ENCODE results near the gene FILIP1L.

The FILIP1L gene

GRCh38 chr3:100001083-100001482 is 113.2 kb downstream of the FILIP1L start:
- Histone ChIP-seq H3K36me3 (ENCODE audit: insufficient read depth, low read length) (no peaks in the 10 kb centered on the region), H3K4me1 (ENCODE audit: control insufficient read depth, insufficient read depth, low read length, unreplicated experiment) (peaks cover 29% of the 10 kb centered on the region), H3K27me3 (ENCODE audit: insufficient read depth, low read length) (no peaks in the 10 kb centered on the region), H2AFZ (ENCODE audit: low read length, unreplicated experiment) (no peak overlapping the region), H3K79me2 (ENCODE audit: control insufficient read depth, insufficient read depth, low read length, unreplicated experiment) (no peaks in the 10 kb centered on the region), H3K27ac (ENCODE audit: low read depth, low read length) (no peak overlapping the region), H3K4me3 (ENCODE audit: low read depth, low read length) (no peak overlapping the region)

- Histone ChIP-seq H3K79me2 (ENCODE audit: control insufficient read depth, insufficient read depth, low read length, unreplicated experiment) (no peaks in the 10 kb centered on the region), H3K4me3 (ENCODE audit: low read depth, low read length) (no peak overlapping the region), H3K36me3 (ENCODE audit: insufficient read depth, low read length) (no peaks in the 10 kb centered on the region), H2AFZ (ENCODE audit: low read length, unreplicated experiment) (no peak overlapping the region), H3K4me1 (ENCODE audit: control insufficient read depth, insufficient read depth, low read length, unreplicated experiment) (peaks cover 20% of the 10 kb centered on the region), H3K27ac (ENCODE audit: low read depth, low read length) (no peak overlapping the region), H3K27me3 (ENCODE audit: insufficient read depth, low read length) (no peaks in the 10 kb centered on the region)
Measured at GRCh38 chr3:99999536-99999935, 114.8 kb downstream of the FILIP1L start.

GRCh38 chr3:99997293-99997692 is 117.0 kb downstream of the FILIP1L start:
- Histone ChIP-seq H3K4me1 (ENCODE audit: control insufficient read depth, insufficient read depth, low read length, unreplicated experiment) (peaks cover 9% of the 10 kb centered on the region), H2AFZ (ENCODE audit: low read length, unreplicated experiment) (no peak overlapping the region), H3K79me2 (ENCODE audit: control insufficient read depth, insufficient read depth, low read length, unreplicated experiment) (no peaks in the 10 kb centered on the region), H3K27me3 (ENCODE audit: insufficient read depth, low read length) (no peaks in the 10 kb centered on the region), H3K27ac (ENCODE audit: low read depth, low read length) (no peak overlapping the region), H3K36me3 (ENCODE audit: insufficient read depth, low read length) (peaks cover 3% of the 10 kb centered on the region; the same call in 1 of the 2 replicates), H3K4me3 (ENCODE audit: low read depth, low read length) (no peak overlapping the region)

GRCh38 chr3:99990179-99990578 is 124.1 kb downstream of the FILIP1L start:
- no peaks in the 10 kb centered on the region for H3K27me3 ChIP-seq (ENCODE audit: insufficient read depth, low read length)
- no peaks in the 10 kb centered on the region for H3K79me2 ChIP-seq (ENCODE audit: control insufficient read depth, insufficient read depth, low read length, unreplicated experiment)
- peaks cover 3% of the 10 kb centered on the region; the same call in 1 of the 2 replicates for H3K36me3 ChIP-seq (ENCODE audit: insufficient read depth, low read length)
- no peaks in the 10 kb centered on the region for H3K4me1 ChIP-seq (ENCODE audit: control insufficient read depth, insufficient read depth, low read length, unreplicated experiment)
- no peak overlapping the region for H3K27ac ChIP-seq (ENCODE audit: low read depth, low read length)
- H3K4me3 ChIP-seq (ENCODE audit: low read depth, low read length), result no peak overlapping the region
- H2AFZ ChIP-seq (ENCODE audit: low read length, unreplicated experiment), result no peak overlapping the region

GRCh38 chr3:99984668-99985067 is 129.6 kb downstream of the FILIP1L start:
- no peak overlapping the region for H2AFZ ChIP-seq (ENCODE audit: low read length, unreplicated experiment)
- H3K4me3 ChIP-seq (ENCODE audit: low read depth, low read length), result no peak overlapping the region
- H3K79me2 ChIP-seq (ENCODE audit: control insufficient read depth, insufficient read depth, low read length, unreplicated experiment), result no peaks in the 10 kb centered on the region
- H3K4me1 ChIP-seq (ENCODE audit: control insufficient read depth, insufficient read depth, low read length, unreplicated experiment), result no peaks in the 10 kb centered on the region
- H3K27me3 ChIP-seq (ENCODE audit: insufficient read depth, low read length), result no peaks in the 10 kb centered on the region
- no peak overlapping the region for H3K27ac ChIP-seq (ENCODE audit: low read depth, low read length)
- no peaks in the 10 kb centered on the region for H3K36me3 ChIP-seq (ENCODE audit: insufficient read depth, low read length)

- H3K27ac ChIP-seq (ENCODE audit: low read depth, low read length), result no peak overlapping the region
- H2AFZ ChIP-seq (ENCODE audit: low read length, unreplicated experiment), result no peak overlapping the region
- H3K27me3 ChIP-seq (ENCODE audit: insufficient read depth, low read length), result no peaks in the 10 kb centered on the region
- no peaks in the 10 kb centered on the region for H3K79me2 ChIP-seq (ENCODE audit: control insufficient read depth, insufficient read depth, low read length, unreplicated experiment)
- H3K36me3 ChIP-seq (ENCODE audit: insufficient read depth, low read length), result no peaks in the 10 kb centered on the region
- no peak overlapping the region for H3K4me3 ChIP-seq (ENCODE audit: low read depth, low read length)
- no peaks in the 10 kb centered on the region for H3K4me1 ChIP-seq (ENCODE audit: control insufficient read depth, insufficient read depth, low read length, unreplicated experiment)
Measured at GRCh38 chr3:99984139-99984538, 130.2 kb downstream of the FILIP1L start.

- Histone ChIP-seq H3K27me3 (ENCODE audit: insufficient read depth, low read length) (no peaks in the 10 kb centered on the region), H3K4me3 (ENCODE audit: low read depth, low read length) (no peak overlapping the region), H3K79me2 (ENCODE audit: control insufficient read depth, insufficient read depth, low read length, unreplicated experiment) (no peaks in the 10 kb centered on the region), H3K27ac (ENCODE audit: low read depth, low read length) (no peak overlapping the region), H3K4me1 (ENCODE audit: control insufficient read depth, insufficient read depth, low read length, unreplicated experiment) (no peaks in the 10 kb centered on the region), H3K36me3 (ENCODE audit: insufficient read depth, low read length) (no peaks in the 10 kb centered on the region), H2AFZ (ENCODE audit: low read length, unreplicated experiment) (no peak overlapping the region)
Measured at GRCh38 chr3:99982650-99983049, 131.7 kb downstream of the FILIP1L start.

GRCh38 chr3:99981138-99981537 is 133.2 kb downstream of the FILIP1L start:
- Histone ChIP-seq H3K4me3 (ENCODE audit: low read depth, low read length) (no peak overlapping the region), H3K27me3 (ENCODE audit: insufficient read depth, low read length) (no peaks in the 10 kb centered on the region), H3K4me1 (ENCODE audit: control insufficient read depth, insufficient read depth, low read length, unreplicated experiment) (no peaks in the 10 kb centered on the region), H3K79me2 (ENCODE audit: control insufficient read depth, insufficient read depth, low read length, unreplicated experiment) (no peaks in the 10 kb centered on the region), H3K36me3 (ENCODE audit: insufficient read depth, low read length) (no peaks in the 10 kb centered on the region), H3K27ac (ENCODE audit: low read depth, low read length) (no peak overlapping the region), H2AFZ (ENCODE audit: low read length, unreplicated experiment) (no peak overlapping the region)

GRCh38 chr3:99980606-99981005 is 133.7 kb downstream of the FILIP1L start:
- no peaks in the 10 kb centered on the region for H3K36me3 ChIP-seq (ENCODE audit: insufficient read depth, low read length)
- H3K79me2 ChIP-seq (ENCODE audit: control insufficient read depth, insufficient read depth, low read length, unreplicated experiment), result no peaks in the 10 kb centered on the region
- no peak overlapping the region for H2AFZ ChIP-seq (ENCODE audit: low read length, unreplicated experiment)
- H3K27me3 ChIP-seq (ENCODE audit: insufficient read depth, low read length), result no peaks in the 10 kb centered on the region
- no peak overlapping the region for H3K4me3 ChIP-seq (ENCODE audit: low read depth, low read length)
- no peak overlapping the region for H3K27ac ChIP-seq (ENCODE audit: low read depth, low read length)
- H3K4me1 ChIP-seq (ENCODE audit: control insufficient read depth, insufficient read depth, low read length, unreplicated experiment), result no peaks in the 10 kb centered on the region

GRCh38 chr3:99978221-99978620 is 136.1 kb downstream of the FILIP1L start:
- Histone ChIP-seq H3K4me1 (ENCODE audit: control insufficient read depth, insufficient read depth, low read length, unreplicated experiment) (no peaks in the 10 kb centered on the region), H2AFZ (ENCODE audit: low read length, unreplicated experiment) (no peak overlapping the region), H3K36me3 (ENCODE audit: insufficient read depth, low read length) (no peaks in the 10 kb centered on the region), H3K27me3 (ENCODE audit: insufficient read depth, low read length) (no peaks in the 10 kb centered on the region), H3K79me2 (ENCODE audit: control insufficient read depth, insufficient read depth, low read length, unreplicated experiment) (no peaks in the 10 kb centered on the region), H3K27ac (ENCODE audit: low read depth, low read length) (no peak overlapping the region), H3K4me3 (ENCODE audit: low read depth, low read length) (no peak overlapping the region)

GRCh38 chr3:99976584-99976983 is 137.7 kb downstream of the FILIP1L start:
- Histone ChIP-seq H3K27ac (ENCODE audit: low read depth, low read length) (no peak overlapping the region), H3K79me2 (ENCODE audit: control insufficient read depth, insufficient read depth, low read length, unreplicated experiment) (no peaks in the 10 kb centered on the region), H2AFZ (ENCODE audit: low read length, unreplicated experiment) (no peak overlapping the region), H3K36me3 (ENCODE audit: insufficient read depth, low read length) (no peaks in the 10 kb centered on the region), H3K27me3 (ENCODE audit: insufficient read depth, low read length) (no peaks in the 10 kb centered on the region), H3K4me1 (ENCODE audit: control insufficient read depth, insufficient read depth, low read length, unreplicated experiment) (no peaks in the 10 kb centered on the region), H3K4me3 (ENCODE audit: low read depth, low read length) (no peak overlapping the region)
